Measurements from ENCODE around the gene TMEM202.

The TMEM202 gene

GRCh38 chr15:72456684-72457083 lies 58.6 kb downstream of the TMEM202 start:
- no peak for TF ChIP-seq CTCF (IDR thresholded peaks at IDR 0.05; ENCODE audit: low read depth, low read length)
- no peak overlapping the region for H3K4me3 ChIP-seq (ENCODE audit: low read depth, low read length)

Data from WI38 (cell line).